Cerebellar nuclear complex (tissue), 1 donor: ENCODE measurements around the gene TXNDC17.
A peak's percentile ranks its signal among the peaks of the same experiment; 100 is the strongest.
"Not testable (repeated sequence)": the region's sequence is repeated elsewhere in the genome, so short reads cannot be mapped to it uniquely, and the experiment has no call there.

Experiments
- DNase-seq, 2 experiments: peaks; one replicate each; lab custom pipeline; 2025; lab: John Stamatoyannopoulos, UW

TXNDC17 gene

GRCh38 chr17:6637458-6637840 lies 3.4 kb upstream of the TXNDC17 start:
- DNase-seq: no peak

GRCh38 chr17:6638046-6638908 lies 2.6 kb upstream of the TXNDC17 start:
- DNase-seq: no peak

GRCh38 chr17:6639014-6639585 lies 1.8 kb upstream of the TXNDC17 start:
- DNase-seq: no peak

- no peak for DNase-seq
Measured at GRCh38 chr17:6639586-6640535, 999 bp upstream of the TXNDC17 start.

- no peak for DNase-seq
Measured at GRCh38 chr17:6641247-6641863, 495 bp downstream of the TXNDC17 start.

- no peak for DNase-seq
Measured at GRCh38 chr17:6642592-6642991, 1.7 kb downstream of the TXNDC17 start.

- no peak for DNase-seq
Measured at GRCh38 chr17:6643451-6644125, 2.7 kb downstream of the TXNDC17 start.

- DNase-seq: no peak
Measured at GRCh38 chr17:6648181-6648580, 7.3 kb downstream of the TXNDC17 start.

- peak; percentile 59 to 71 for DNase-seq
Measured at GRCh38 chr17:6651354-6651918, 10.6 kb downstream of the TXNDC17 start, which contains the start of the genes C17orf100 and MED31. TSS of gene C17orf100 (plus strand) at chr17:6651762. CDS start at chr17:6651914, 152 bp downstream. TSS of gene MED31 (minus strand) at chr17:6651605. CDS start at chr17:6651528, 77 bp downstream.

- DNase-seq: no peak
Measured at GRCh38 chr17:6651919-6652452, 11.1 kb downstream of the TXNDC17 start.

- no peak for DNase-seq
Measured at GRCh38 chr17:6654841-6655731, 14.2 kb downstream of the TXNDC17 start.

GRCh38 chr17:6655732-6656361 lies 15.0 kb downstream of the TXNDC17 start:
- DNase-seq: not testable (repeated sequence)

GRCh38 chr17:6656797-6657632 lies 16.2 kb downstream of the TXNDC17 start:
- not testable (repeated sequence) for DNase-seq

GRCh38 chr17:6657633-6658287 lies 16.9 kb downstream of the TXNDC17 start:
- DNase-seq: no peak

- not testable (repeated sequence) for DNase-seq
Measured at GRCh38 chr17:6658411-6658810, 17.6 kb downstream of the TXNDC17 start.

GRCh38 chr17:6660101-6660500 lies 19.2 kb downstream of the TXNDC17 start:
- DNase-seq: no peak

- DNase-seq: no peak
Measured at GRCh38 chr17:6660805-6661463, 20.1 kb downstream of the TXNDC17 start.
